ENCODE results near the gene PHKB. TPM values are rescaled to one million over a fixed set of nuclear protein-coding genes. Genes with fewer than 3 reads are reported as not detected.
"Not testable (repeated sequence)": the region's sequence is repeated elsewhere in the genome, so short reads cannot be mapped to it uniquely, and the experiment has no call there.

Gene PHKB
- total RNA-seq, 1 donor from 2014 or later, result 110 TPM

GRCh38 chr16:47431960-47432359, 29.2 kb upstream of the PHKB start:
- no peaks in the 10 kb centered on the region for H3K9me3 Mint-ChIP-seq
- H3K4me1 Mint-ChIP-seq, result peaks cover 10% of the 10 kb centered on the region
- no peak overlapping the region for H3K4me3 Mint-ChIP-seq
- no peak for TF ChIP-seq CTCF (IDR thresholded peaks at IDR 0.05)
- H3K27ac Mint-ChIP-seq, result no peak overlapping the region
- DNase-seq (no peak), ATAC-seq (ENCODE audit: low read depth) (no peak)
- intact Hi-C loops (cut with micrococcal nuclease), result no loop called here
- CTCF ChIA-PET, result no interaction called here
- H3K36me3 Mint-ChIP-seq (ENCODE audit: low read depth), result peaks cover 43% of the 10 kb centered on the region
- POLR2A ChIA-PET, result no interaction called here
- H3K27me3 Mint-ChIP-seq, result no peaks in the 10 kb centered on the region

- DNase-seq; POLR2A ChIA-PET; intact Hi-C loops (cut with micrococcal nuclease); ATAC-seq (ENCODE audit: low read depth); H3K27me3 Mint-ChIP-seq; H3K9me3 Mint-ChIP-seq; H3K27ac Mint-ChIP-seq; H3K4me3 Mint-ChIP-seq; CTCF ChIA-PET: not testable (repeated sequence)
- Mint-ChIP-seq H3K36me3 (ENCODE audit: low read depth) (peaks cover 38% of the 10 kb centered on the region), H3K4me1 (peaks cover 19% of the 10 kb centered on the region)
These were observed 26.9 kb upstream of the PHKB start for GRCh38 chr16:47434274-47434673.

GRCh38 chr16:47440066-47440465, 21.1 kb upstream of the PHKB start:
- H3K9me3 Mint-ChIP-seq; intact Hi-C loops (cut with micrococcal nuclease); H3K4me3 Mint-ChIP-seq; H3K27ac Mint-ChIP-seq; CTCF ChIA-PET; DNase-seq; POLR2A ChIA-PET; ATAC-seq (ENCODE audit: low read depth); H3K27me3 Mint-ChIP-seq: not testable (repeated sequence)
- peaks cover 52% of the 10 kb centered on the region for H3K36me3 Mint-ChIP-seq (ENCODE audit: low read depth)
- H3K4me1 Mint-ChIP-seq, result peaks cover 12% of the 10 kb centered on the region

- H3K4me3 Mint-ChIP-seq; CTCF ChIA-PET; H3K9me3 Mint-ChIP-seq; H3K27me3 Mint-ChIP-seq; POLR2A ChIA-PET; H3K27ac Mint-ChIP-seq; DNase-seq; intact Hi-C loops (cut with micrococcal nuclease); ATAC-seq (ENCODE audit: low read depth): not testable (repeated sequence)
- Mint-ChIP-seq H3K36me3 (ENCODE audit: low read depth) (peaks cover 58% of the 10 kb centered on the region), H3K4me1 (peaks cover 12% of the 10 kb centered on the region)
These were observed 18.2 kb upstream of the PHKB start for GRCh38 chr16:47442884-47443283.

GRCh38 chr16:47446431-47446830, 14.7 kb upstream of the PHKB start:
- Mint-ChIP-seq H3K4me1 (peaks cover 4% of the 10 kb centered on the region), H3K27ac (no peak overlapping the region), H3K27me3 (no peaks in the 10 kb centered on the region), H3K36me3 (ENCODE audit: low read depth) (peaks cover 63% of the 10 kb centered on the region), H3K9me3 (peaks cover 4% of the 10 kb centered on the region), H3K4me3 (no peak overlapping the region)
- no peak for TF ChIP-seq CTCF (IDR thresholded peaks at IDR 0.05)
- ChIA-PET CTCF (no interaction called here), POLR2A (no interaction called here)
- DNase-seq, result no peak
- no peak for ATAC-seq (ENCODE audit: low read depth)
- intact Hi-C loops (cut with micrococcal nuclease), result no loop called here

- Mint-ChIP-seq H3K4me3 (no peak overlapping the region), H3K27me3 (no peaks in the 10 kb centered on the region), H3K27ac (no peak overlapping the region), H3K36me3 (ENCODE audit: low read depth) (peaks cover 69% of the 10 kb centered on the region), H3K9me3 (no peaks in the 10 kb centered on the region), H3K4me1 (peaks cover 4% of the 10 kb centered on the region)
- TF ChIP-seq CTCF (IDR thresholded peaks at IDR 0.05), result no peak
- ATAC-seq (ENCODE audit: low read depth) (no peak), DNase-seq (no peak)
- intact Hi-C loops (cut with micrococcal nuclease), result no loop called here
- POLR2A ChIA-PET, result interaction anchor here (1.5 kb wide), 1 partner anchor 12 kb away, joined by 13 read pairs; the partner anchor contains the start of genes ITFG1 and PHKB
- CTCF ChIA-PET, result no interaction called here
These were observed 12.1 kb upstream of the PHKB start for GRCh38 chr16:47448830-47449575.
